Measurements from ENCODE around the gene NUP160. TPM values are rescaled to one million over a fixed set of nuclear protein-coding genes. Genes with fewer than 3 reads are reported as not detected.

NUP160 gene
- polyA plus RNA-seq, 3 donors, result 10.6 to 15.7 (median 10.9) TPM

DNA sequence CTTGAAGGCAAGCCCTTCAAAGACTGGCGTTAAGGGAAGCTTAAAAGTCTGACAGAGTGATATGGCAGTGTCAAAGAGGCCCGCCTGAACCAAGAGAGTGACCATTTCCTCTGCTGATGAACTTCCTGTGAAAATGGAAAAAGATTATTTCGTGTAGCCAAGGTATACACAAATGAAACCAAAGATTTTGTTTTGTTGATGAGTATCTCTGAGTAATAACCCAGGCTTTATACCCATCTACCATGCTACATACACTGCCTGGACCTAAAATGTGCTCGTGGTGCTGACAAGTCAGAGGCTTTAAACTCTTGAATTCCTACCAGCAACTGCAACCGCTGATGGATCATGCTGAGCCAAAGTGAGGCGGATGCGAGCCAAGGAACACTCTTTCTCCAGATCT is 60.0 kb downstream of the NUP160 start:
- Histone ChIP-seq H3K27ac (ENCODE audit: low read depth in 1 of 2, low read length in 2 of 2) (no peak overlapping the region), H3K9ac (ENCODE audit: insufficient read depth, low read length, poor library complexity, severe bottlenecking) (no peak overlapping the region), H3K4me2 (replicated peaks; ENCODE audit: extremely low read depth, low read length, poor library complexity, severe bottlenecking) (no peak overlapping the region), H3K27me3 (ENCODE audit: control insufficient read depth in 2 of 2, insufficient read depth in 2 of 2, low read length in 2 of 2) (no peaks in the 10 kb centered on the region), H3K9me3 (replicated peaks in 1 of 2; ENCODE audit: control insufficient read depth in 1 of 2, insufficient read depth in 1 of 2, low read length in 2 of 2) (no peaks in the 10 kb centered on the region), H3K4me3 (replicated peaks in 1 of 3; ENCODE audit: low read depth in 2 of 3, low read length in 3 of 3) (no peak overlapping the region), H3K36me3 (replicated peaks in 1 of 2; ENCODE audit: control insufficient read depth in 1 of 2, insufficient read depth in 2 of 2, low read length in 2 of 2) (peaks cover 84 to 99% of the 10 kb centered on the region in 2 donors), H3K79me2 (ENCODE audit: insufficient read depth, low read length) (no peaks in the 10 kb centered on the region), H4K20me1 (ENCODE audit: insufficient read depth, low read length) (no peaks in the 10 kb centered on the region), H3K4me1 (ENCODE audit: control insufficient read depth in 1 of 2, insufficient read depth in 2 of 2, low read length in 2 of 2) (no peaks in the 10 kb centered on the region), H2AFZ (ENCODE audit: insufficient read depth, low read depth, low read length, poor library complexity, severe bottlenecking) (no peak overlapping the region)
- Mint-ChIP-seq H3K36me3 (peaks cover 58 to 86% of the 10 kb centered on the region in 2 donors), H3K4me3 (no peak overlapping the region), H3K9me3 (peaks cover 0 to 2% (median 0%) of the 10 kb centered on the region in 7 donors), H3K27me3 (ENCODE audit: low read depth in 3 of 3) (peaks cover 0 to 2% (median 0%) of the 10 kb centered on the region in 3 donors), H3K27ac (no peak overlapping the region), H3K4me1 (no peaks in the 10 kb centered on the region)
- TF ChIP-seq, protein P1, sequence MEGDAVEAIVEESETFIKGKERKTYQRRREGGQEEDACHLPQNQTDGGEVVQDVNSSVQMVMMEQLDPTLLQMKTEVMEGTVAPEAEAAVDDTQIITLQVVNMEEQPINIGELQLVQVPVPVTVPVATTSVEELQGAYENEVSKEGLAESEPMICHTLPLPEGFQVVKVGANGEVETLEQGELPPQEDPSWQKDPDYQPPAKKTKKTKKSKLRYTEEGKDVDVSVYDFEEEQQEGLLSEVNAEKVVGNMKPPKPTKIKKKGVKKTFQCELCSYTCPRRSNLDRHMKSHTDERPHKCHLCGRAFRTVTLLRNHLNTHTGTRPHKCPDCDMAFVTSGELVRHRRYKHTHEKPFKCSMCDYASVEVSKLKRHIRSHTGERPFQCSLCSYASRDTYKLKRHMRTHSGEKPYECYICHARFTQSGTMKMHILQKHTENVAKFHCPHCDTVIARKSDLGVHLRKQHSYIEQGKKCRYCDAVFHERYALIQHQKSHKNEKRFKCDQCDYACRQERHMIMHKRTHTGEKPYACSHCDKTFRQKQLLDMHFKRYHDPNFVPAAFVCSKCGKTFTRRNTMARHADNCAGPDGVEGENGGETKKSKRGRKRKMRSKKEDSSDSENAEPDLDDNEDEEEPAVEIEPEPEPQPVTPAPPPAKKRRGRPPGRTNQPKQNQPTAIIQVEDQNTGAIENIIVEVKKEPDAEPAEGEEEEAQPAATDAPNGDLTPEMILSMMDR (IDR thresholded peaks at IDR 0.05), result no peak
- intact Hi-C loops (cut with micrococcal nuclease), result no loop called here
- no peak for DNase-seq
- WGBS (ENCODE audit: insufficient coverage), result 100% methylated on average over 4 of the region's 7 CpGs

DNA sequence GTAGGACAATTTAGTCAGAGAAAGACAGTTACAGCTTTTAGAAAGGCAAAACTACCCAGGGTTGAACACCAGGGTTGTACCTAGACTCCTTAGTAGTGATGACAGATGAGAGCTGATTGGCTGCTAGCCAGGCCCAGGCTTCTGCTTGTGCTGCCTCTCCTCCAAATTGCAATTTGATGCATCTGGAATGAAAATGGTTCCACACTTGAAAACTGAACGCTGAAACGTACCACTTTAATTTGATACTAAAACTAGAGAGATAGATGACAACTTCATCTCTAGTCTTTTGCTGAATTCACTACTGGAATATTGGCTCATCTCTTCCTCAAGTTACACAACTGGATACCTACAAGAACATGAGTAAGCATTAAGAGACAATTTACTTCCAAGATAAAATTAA is 61.8 kb downstream of the NUP160 start:
- intact Hi-C loops (cut with micrococcal nuclease), result no loop called here
- H3K9me3 ChIP-seq (replicated peaks in 1 of 2; ENCODE audit: control insufficient read depth in 1 of 2, insufficient read depth in 1 of 2, low read length in 2 of 2), result no peaks in the 10 kb centered on the region
- TF ChIP-seq, protein P1 (IDR thresholded peaks at IDR 0.05), result no peak
- Mint-ChIP-seq H3K4me1 (no peaks in the 10 kb centered on the region), H3K27ac (no peak overlapping the region), H3K36me3 (peaks cover 56 to 82% of the 10 kb centered on the region in 2 donors), H3K9me3 (peaks cover 0 to 2% (median 0%) of the 10 kb centered on the region in 7 donors), H3K27me3 (ENCODE audit: low read depth in 3 of 3) (peaks cover 0 to 2% (median 0%) of the 10 kb centered on the region in 3 donors), H3K4me3 (no peak overlapping the region)
- no peaks in the 10 kb centered on the region for H3K27me3 ChIP-seq (ENCODE audit: control insufficient read depth in 2 of 2, insufficient read depth in 2 of 2, low read length in 2 of 2)
- H3K36me3 ChIP-seq (replicated peaks in 1 of 2; ENCODE audit: control insufficient read depth in 1 of 2, insufficient read depth in 2 of 2, low read length in 2 of 2), result peaks cover 79 to 94% of the 10 kb centered on the region in 2 donors
- no peak for DNase-seq
- H2AFZ ChIP-seq (ENCODE audit: insufficient read depth, low read depth, low read length, poor library complexity, severe bottlenecking), result no peak overlapping the region
- no peaks in the 10 kb centered on the region for H4K20me1 ChIP-seq (ENCODE audit: insufficient read depth, low read length)
- H3K9ac ChIP-seq (ENCODE audit: insufficient read depth, low read length, poor library complexity, severe bottlenecking), result no peak overlapping the region
- H3K79me2 ChIP-seq (ENCODE audit: insufficient read depth, low read length), result no peaks in the 10 kb centered on the region
- H3K4me1 ChIP-seq (ENCODE audit: control insufficient read depth in 1 of 2, insufficient read depth in 2 of 2, low read length in 2 of 2), result no peaks in the 10 kb centered on the region
- no peak overlapping the region for H3K4me2 ChIP-seq (replicated peaks; ENCODE audit: extremely low read depth, low read length, poor library complexity, severe bottlenecking)
- WGBS (ENCODE audit: insufficient coverage), result no CpG with 5 or more reads among the region's 2 CpGs
- H3K4me3 ChIP-seq (replicated peaks in 1 of 3; ENCODE audit: low read depth in 2 of 3, low read length in 3 of 3), result no peak overlapping the region
- H3K27ac ChIP-seq (ENCODE audit: low read depth in 1 of 2, low read length in 2 of 2), result no peak overlapping the region
